ENCODE data around the gene SLC20A1. TPM values are rescaled to one million over a fixed set of nuclear protein-coding genes. Genes with fewer than 3 reads are reported as not detected.

The SLC20A1 gene
- 100 to 1,000 TPM in 3 of 4 donors, 1 to 10 TPM in 1; 9.4 to 173 (median 148) TPM for total RNA-seq

- Histone ChIP-seq H3K36me3 (peaks cover 0 to 21% (median 8%) of the 10 kb centered on the region in 4 donors), H3K9me3 (no peaks in the 10 kb centered on the region), H3K27ac (peak within 1 kb of the TSS; percentile 99 to 100 (median 100)), H3K27me3 (no peaks in the 10 kb centered on the region), H3K4me1 (peaks cover 6 to 72% (median 31%) of the 10 kb centered on the region in 4 donors), H3K4me3 (peak within 1 kb of the TSS; percentile 86 to 99 (median 93))
- TF ChIP-seq EP300 (IDR thresholded peaks at IDR 0.05; ENCODE audit: low read depth) (no peak), POLR2AphosphoS5 (IDR thresholded peaks at IDR 0.05) (peak; percentile 92 to 98 (median 95)), POLR2A (IDR thresholded peaks at IDR 0.05) (peak; percentile 99)
- TF ChIP-seq, protein P1, sequence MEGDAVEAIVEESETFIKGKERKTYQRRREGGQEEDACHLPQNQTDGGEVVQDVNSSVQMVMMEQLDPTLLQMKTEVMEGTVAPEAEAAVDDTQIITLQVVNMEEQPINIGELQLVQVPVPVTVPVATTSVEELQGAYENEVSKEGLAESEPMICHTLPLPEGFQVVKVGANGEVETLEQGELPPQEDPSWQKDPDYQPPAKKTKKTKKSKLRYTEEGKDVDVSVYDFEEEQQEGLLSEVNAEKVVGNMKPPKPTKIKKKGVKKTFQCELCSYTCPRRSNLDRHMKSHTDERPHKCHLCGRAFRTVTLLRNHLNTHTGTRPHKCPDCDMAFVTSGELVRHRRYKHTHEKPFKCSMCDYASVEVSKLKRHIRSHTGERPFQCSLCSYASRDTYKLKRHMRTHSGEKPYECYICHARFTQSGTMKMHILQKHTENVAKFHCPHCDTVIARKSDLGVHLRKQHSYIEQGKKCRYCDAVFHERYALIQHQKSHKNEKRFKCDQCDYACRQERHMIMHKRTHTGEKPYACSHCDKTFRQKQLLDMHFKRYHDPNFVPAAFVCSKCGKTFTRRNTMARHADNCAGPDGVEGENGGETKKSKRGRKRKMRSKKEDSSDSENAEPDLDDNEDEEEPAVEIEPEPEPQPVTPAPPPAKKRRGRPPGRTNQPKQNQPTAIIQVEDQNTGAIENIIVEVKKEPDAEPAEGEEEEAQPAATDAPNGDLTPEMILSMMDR (IDR thresholded peaks at IDR 0.05) = peak; percentile 23 to 56 (median 42)
- intact Hi-C loops (cut with DNase I; ENCODE audit: low total_unique reads) (no loop called here), in situ Hi-C loops (cut with MboI; ENCODE audit: low pct_ligation_motif_present in 1 of 4, low pct_unique_long_range_greater_than_20kb in 1 of 4, low sequenced_read_pairs in 3 of 4) (no loop called here)
- peak; percentile 97 for DNase-seq
- WGBS, 2 donors (ENCODE audit: low coverage in 1 of 2) = 0% methylated on average over 26 of the region's 87 CpGs; no CpG with 5 or more reads in 1 of the 2 donors
These were observed at the start of gene SLC20A1 for GRCh38 chr2:112645310-112646101. SLC20A1 (plus strand) TSS chr2:112645939; CDS start chr2:112646829, 890 bp downstream.

DNA sequence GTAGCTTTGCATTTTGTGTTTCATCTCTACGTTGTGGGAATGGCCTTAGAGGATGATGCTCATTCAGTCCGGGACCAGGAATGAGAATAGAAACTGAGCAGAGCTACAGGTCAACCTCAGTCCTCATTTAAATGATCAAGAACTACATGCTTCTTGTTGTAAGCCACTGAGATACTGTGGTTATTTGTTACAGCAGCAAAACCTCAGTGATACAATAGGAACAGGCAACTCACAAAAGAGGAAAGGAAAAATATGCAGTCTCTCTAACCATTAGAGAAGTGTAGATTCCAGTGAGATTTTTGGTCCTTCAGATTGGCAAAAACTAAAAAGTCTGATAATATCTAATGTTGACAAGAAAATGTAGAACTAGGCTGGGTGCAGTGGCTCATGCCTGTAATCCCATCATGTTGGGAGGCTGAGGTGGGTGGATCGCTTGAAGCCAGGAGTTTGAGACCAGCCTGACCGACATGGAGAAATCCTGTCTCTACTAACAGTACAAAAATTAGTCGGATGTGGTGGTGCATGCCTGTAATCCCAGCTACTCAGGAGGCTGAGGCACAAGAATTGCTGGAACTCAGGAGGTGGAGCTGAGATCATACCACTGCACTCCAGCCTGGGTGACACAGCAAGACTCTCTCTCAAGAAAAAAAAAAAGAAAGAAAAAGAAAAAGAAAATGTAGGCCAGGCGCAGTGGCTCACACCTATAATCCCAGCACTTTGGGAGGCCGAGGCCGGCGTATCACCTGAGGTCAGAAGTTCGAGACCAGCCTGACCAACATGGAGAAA, 48.0 kb upstream of the SLC20A1 start:
- H3K9me3 ChIP-seq = no peaks in the 10 kb centered on the region
- WGBS, 2 donors (ENCODE audit: low coverage in 1 of 2) = 89 to 92% methylated on average over 6 to 10 of the region's 10 CpGs
- no peak overlapping the region for H3K27ac ChIP-seq
- peaks cover 0 to 11% (median 1%) of the 10 kb centered on the region in 4 donors for H3K4me1 ChIP-seq
- TF ChIP-seq EP300 (IDR thresholded peaks at IDR 0.05; ENCODE audit: low read depth) = no peak
- TF ChIP-seq, protein P1 (IDR thresholded peaks at IDR 0.05) = no peak
- TF ChIP-seq POLR2A (IDR thresholded peaks at IDR 0.05) = no peak
- TF ChIP-seq POLR2AphosphoS5 (IDR thresholded peaks at IDR 0.05) = no peak
- intact Hi-C loops (cut with DNase I; ENCODE audit: low total_unique reads) (no loop called here), in situ Hi-C loops (cut with MboI; ENCODE audit: low pct_ligation_motif_present in 1 of 4, low pct_unique_long_range_greater_than_20kb in 1 of 4, low sequenced_read_pairs in 3 of 4) (loop anchor here in 1 of 4 donors (25.0 kb wide), 1 partner anchor 335 kb away; the partner anchor contains the start of gene ZC3H8)
- no peaks in the 10 kb centered on the region for H3K36me3 ChIP-seq
- no peaks in the 10 kb centered on the region for H3K27me3 ChIP-seq
- DNase-seq = no peak
- no peak overlapping the region for H3K4me3 ChIP-seq

DNA sequence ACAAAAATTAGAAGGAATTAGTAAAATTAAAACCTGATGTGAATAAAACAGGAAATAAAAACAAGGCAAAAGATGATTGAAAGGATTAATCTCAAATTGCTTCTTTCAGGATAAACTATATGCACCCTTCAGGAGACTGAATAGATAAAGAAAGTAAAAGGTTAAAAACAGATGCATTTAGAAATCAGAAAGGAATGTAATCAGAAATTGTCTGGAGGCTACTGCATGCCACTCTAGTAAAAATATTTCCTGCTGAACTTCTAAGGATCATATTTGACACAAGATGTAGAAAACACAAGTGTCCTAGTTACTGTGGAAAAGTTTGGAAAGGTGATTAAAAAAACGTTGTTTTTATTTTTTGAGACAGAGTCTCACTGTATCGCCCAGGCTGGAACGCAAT, 45.1 kb upstream of the SLC20A1 start:
- Histone ChIP-seq H3K27me3 (no peaks in the 10 kb centered on the region), H3K27ac (no peak overlapping the region), H3K9me3 (no peaks in the 10 kb centered on the region), H3K4me1 (peaks cover 0 to 11% (median 1%) of the 10 kb centered on the region in 4 donors), H3K4me3 (no peak overlapping the region), H3K36me3 (no peaks in the 10 kb centered on the region)
- 81% methylated on average over 3 of the region's 3 CpGs; no CpG with 5 or more reads in 1 of the 2 donors for WGBS, 2 donors (ENCODE audit: low coverage in 1 of 2)
- TF ChIP-seq POLR2AphosphoS5 (IDR thresholded peaks at IDR 0.05) = no peak
- TF ChIP-seq EP300 (IDR thresholded peaks at IDR 0.05; ENCODE audit: low read depth) = no peak
- no peak for TF ChIP-seq POLR2A (IDR thresholded peaks at IDR 0.05)
- TF ChIP-seq, protein P1 (IDR thresholded peaks at IDR 0.05) = no peak
- in situ Hi-C loops (cut with MboI; ENCODE audit: low pct_ligation_motif_present in 1 of 4, low pct_unique_long_range_greater_than_20kb in 1 of 4, low sequenced_read_pairs in 3 of 4) (loop anchor here (10.0 to 25.0 kb wide), 4 partner anchors 134 to 362 kb away; no protein-coding TSS in a partner anchor), intact Hi-C loops (cut with DNase I; ENCODE audit: low total_unique reads) (no loop called here)
- no peak for DNase-seq

- H3K4me1 ChIP-seq = peaks cover 2 to 15% (median 5%) of the 10 kb centered on the region in 4 donors
- no peak for DNase-seq
- in situ Hi-C loops (cut with MboI; ENCODE audit: low pct_ligation_motif_present in 1 of 4, low pct_unique_long_range_greater_than_20kb in 1 of 4, low sequenced_read_pairs in 3 of 4) (loop anchor here (10.0 to 25.0 kb wide), 4 partner anchors 133 to 361 kb away; no protein-coding TSS in a partner anchor), intact Hi-C loops (cut with DNase I; ENCODE audit: low total_unique reads) (no loop called here)
- TF ChIP-seq POLR2A (IDR thresholded peaks at IDR 0.05) (no peak), EP300 (IDR thresholded peaks at IDR 0.05; ENCODE audit: low read depth) (no peak), POLR2AphosphoS5 (IDR thresholded peaks at IDR 0.05) (no peak)
- TF ChIP-seq, protein P1 (IDR thresholded peaks at IDR 0.05) = no peak
- no peaks in the 10 kb centered on the region for H3K9me3 ChIP-seq
- no peak overlapping the region for H3K4me3 ChIP-seq
- 83 to 94% methylated on average over 1 to 3 of the region's 3 CpGs for WGBS, 2 donors (ENCODE audit: low coverage in 1 of 2)
- no peak overlapping the region for H3K27ac ChIP-seq
- no peaks in the 10 kb centered on the region for H3K36me3 ChIP-seq
- no peaks in the 10 kb centered on the region for H3K27me3 ChIP-seq
These were observed 44.0 kb upstream of the SLC20A1 start for GRCh38 chr2:112601754-112602153.
